ENCODE results near the gene TBC1D24. TPM values are rescaled to one million over a fixed set of nuclear protein-coding genes. Genes with fewer than 3 reads are reported as not detected.
"Not testable (repeated sequence)": the region's sequence is repeated elsewhere in the genome, so short reads cannot be mapped to it uniquely, and the experiment has no call there.

TBC1D24 gene
- total and polyA plus RNA-seq, 2 donors (not counting 1 experiment from before 2014, with no cell fraction given) = 7.1 to 9.4 TPM

GRCh38 chr16:2532494-2533141 lies 57.7 kb downstream of the TBC1D24 start:
- ChIA-PET CTCF (interaction anchor here (0.9 to 2.0 kb wide), 5 partner anchors 10 to 377 kb away, joined by 3 to 11 read pairs (median 6); partner anchors contain the start of genes AMDHD2 and TRAF7), POLR2A (interaction anchor here (0.7 to 3.4 kb wide), 8 partner anchors 12 to 434 kb away, joined by 3 to 66 read pairs (median 8); partner anchors contain the start of genes AMDHD2, ATP6V0C and TRAF7)
- Mint-ChIP-seq H3K4me1 (peaks cover 23% of the 10 kb centered on the region), H3K9me3 (ENCODE audit: insufficient read depth) (no peaks in the 10 kb centered on the region), H3K27ac (peak overlapping the region; percentile 97), H3K4me3 (peak overlapping the region; percentile 94), H3K27me3 (no peaks in the 10 kb centered on the region)
- Histone ChIP-seq H3K79me2 (ENCODE audit: control insufficient read depth, insufficient read depth, low read length) (peaks cover 28% of the 10 kb centered on the region), H2AFZ (ENCODE audit: insufficient read depth, low read depth, low read length, poor library complexity, severe bottlenecking) (peak overlapping the region; percentile 31), H3K36me3 (replicated peaks in 1 of 2; ENCODE audit: control extremely low read depth in 1 of 2, control insufficient read depth in 1 of 2, extremely low read depth in 1 of 2, insufficient read depth in 2 of 2, low read length in 1 of 2) (peaks cover 0 to 22% of the 10 kb centered on the region in 2 experiments), H4K20me1 (ENCODE audit: control insufficient read depth, insufficient read depth, low read length, poor library complexity, severe bottlenecking) (peaks cover 7% of the 10 kb centered on the region), H3K9me3 (ENCODE audit: control extremely low read depth in 1 of 3, control insufficient read depth in 2 of 3, insufficient read depth in 1 of 3, low read length in 2 of 3) (no peaks in the 10 kb centered on the region), H3K4me3 (ENCODE audit: control extremely low read depth in 1 of 5, extremely low read depth in 1 of 5, insufficient read depth in 1 of 5, low read depth in 2 of 5, low read length in 4 of 5) (peak overlapping the region; percentile 58 to 93 (median 84)), H3K4me1 (ENCODE audit: control insufficient read depth in 2 of 2, insufficient read depth in 2 of 2, low read length in 2 of 2) (peaks cover 10 to 31% of the 10 kb centered on the region in 2 donors), H3K4me2 (replicated peaks; ENCODE audit: low read depth, low read length, poor library complexity, severe bottlenecking) (peak overlapping the region; percentile 98), H3K9ac (ENCODE audit: low read length) (peak overlapping the region; percentile 81), H3K27ac (ENCODE audit: low read length in 2 of 2) (peak overlapping the region; percentile 96 to 100), H3K27me3 (replicated peaks in 1 of 4; ENCODE audit: control extremely low read depth in 1 of 4, control insufficient read depth in 3 of 4, insufficient read depth in 4 of 4, low read length in 3 of 4) (no peaks in the 10 kb centered on the region)
- 0% methylated on average over 30 of the region's 37 CpGs for WGBS (ENCODE audit: insufficient coverage)
- ATAC-seq (ENCODE audit: low read depth) (peak; percentile 19), DNase-seq (peak; percentile 88)
- TF ChIP-seq EZH2 (IDR thresholded peaks at IDR 0.05; ENCODE audit: borderline replicate concordance, insufficient read depth, low read depth, low read length, poor library complexity, severe bottlenecking) (no peak), CTCF (IDR thresholded peaks at IDR 0.05) (no peak)
- intact Hi-C loops (cut with micrococcal nuclease) = loop anchor here (1.0 kb wide), 2 partner anchors 12 to 19 kb away; partner anchors contain the start of genes AMDHD2 and ATP6V0C

GRCh38 chr16:2533142-2533755 lies 58.3 kb downstream of the TBC1D24 start:
- peak overlapping the region; percentile 31 for H2AFZ ChIP-seq (ENCODE audit: insufficient read depth, low read depth, low read length, poor library complexity, severe bottlenecking)
- ChIA-PET POLR2A (interaction anchor here (0.6 to 3.4 kb wide), 8 partner anchors 12 to 434 kb away, joined by 3 to 66 read pairs (median 8); partner anchors contain the start of genes AMDHD2, ATP6V0C and TRAF7), CTCF (interaction anchor here (0.9 to 2.0 kb wide), 5 partner anchors 11 to 378 kb away, joined by 3 to 11 read pairs (median 6); partner anchors contain the start of genes AMDHD2 and TRAF7)
- ATAC-seq (ENCODE audit: low read depth); H4K20me1 ChIP-seq (ENCODE audit: control insufficient read depth, insufficient read depth, low read length, poor library complexity, severe bottlenecking); H3K27me3 Mint-ChIP-seq; DNase-seq; intact Hi-C loops (cut with micrococcal nuclease); H3K9me3 ChIP-seq (ENCODE audit: control extremely low read depth in 1 of 3, control insufficient read depth in 2 of 3, insufficient read depth in 1 of 3, low read length in 2 of 3); H3K9me3 Mint-ChIP-seq (ENCODE audit: insufficient read depth); H3K27me3 ChIP-seq (replicated peaks in 1 of 4; ENCODE audit: control extremely low read depth in 1 of 4, control insufficient read depth in 3 of 4, insufficient read depth in 4 of 4, low read length in 3 of 4): not testable (repeated sequence)
- peaks cover 0 to 17% of the 10 kb centered on the region in 2 experiments for H3K36me3 ChIP-seq (replicated peaks in 1 of 2; ENCODE audit: control extremely low read depth in 1 of 2, control insufficient read depth in 1 of 2, extremely low read depth in 1 of 2, insufficient read depth in 2 of 2, low read length in 1 of 2)
- Mint-ChIP-seq H3K4me1 (peaks cover 23% of the 10 kb centered on the region), H3K4me3 (peak overlapping the region; percentile 94), H3K27ac (peak overlapping the region; percentile 97)
- 48% methylated on average over 6 of the region's 16 CpGs for WGBS (ENCODE audit: insufficient coverage)
- peaks cover 10 to 31% of the 10 kb centered on the region in 2 donors for H3K4me1 ChIP-seq (ENCODE audit: control insufficient read depth in 2 of 2, insufficient read depth in 2 of 2, low read length in 2 of 2)
- peak overlapping the region; percentile 58 to 93 (median 84) for H3K4me3 ChIP-seq (ENCODE audit: control extremely low read depth in 1 of 5, extremely low read depth in 1 of 5, insufficient read depth in 1 of 5, low read depth in 2 of 5, low read length in 4 of 5)
- H3K27ac ChIP-seq (ENCODE audit: low read length in 2 of 2) = peak overlapping the region; percentile 96 to 100
- peak overlapping the region; percentile 98 for H3K4me2 ChIP-seq (replicated peaks; ENCODE audit: low read depth, low read length, poor library complexity, severe bottlenecking)
- peak overlapping the region; percentile 81 for H3K9ac ChIP-seq (ENCODE audit: low read length)
- H3K79me2 ChIP-seq (ENCODE audit: control insufficient read depth, insufficient read depth, low read length) = peaks cover 22% of the 10 kb centered on the region

Data from B cell (primary cell).